WERI-Rb-1 (cell line): ENCODE measurements around the gene EMID1.
A peak's percentile ranks its signal among the peaks of the same experiment; 100 is the strongest.

Experiments
- DNase-seq: peaks from one replicate; pipeline ENCODE4 v3.0.0-alpha.2; 2020
- H3K27ac ChIP-seq: fragments of 250-450 bp; sonication (Bioruptor Pico); 2 replicates; pipeline ENCODE4 v1.5.1; 2020; ENCODE audit warnings: mild to moderate bottlenecking, moderate library complexity
- H3K27me3 ChIP-seq: fragments of 250-450 bp; sonication (Bioruptor Pico); 2 replicates; pipeline ENCODE4 v1.5.1; 2021; ENCODE audit warnings: mild to moderate bottlenecking, low read depth, moderate library complexity; ENCODE audit not compliant: insufficient read depth, severe bottlenecking
- H3K36me3 ChIP-seq: fragments of 250-450 bp; sonication (Bioruptor Pico); 2 replicates; pipeline ENCODE4 v1.5.1; 2020; ENCODE audit warnings: mild to moderate bottlenecking, moderate library complexity
- H3K4me3 ChIP-seq: 2 replicates; pipeline ENCODE4 v1.5.1; 2011; ENCODE audit warnings: low read depth, mild to moderate bottlenecking, control low read depth, low read length
- H3K9me3 ChIP-seq: fragments of 250-450 bp; sonication (Bioruptor Pico); 2 replicates; pipeline ENCODE4 v1.5.1; 2021; ENCODE audit warnings: mild to moderate bottlenecking, moderate library complexity; ENCODE audit not compliant: severe bottlenecking
- CTCF ChIP-seq: IDR thresholded peaks from 2 replicates; pipeline ENCODE4 v1.5.1; 2011; ENCODE audit warnings: low read depth, mild to moderate bottlenecking, control low read depth, inconsistent platforms, low read length

The EMID1 gene

GRCh38 chr22:29256606-29257325 lies 51.1 kb downstream of the EMID1 start:
- Histone ChIP-seq H3K36me3 (peaks cover 26% of the 10 kb centered on the region), H3K27ac (no peak overlapping the region), H3K4me3 (no peak overlapping the region), H3K9me3 (no peaks in the 10 kb centered on the region), H3K27me3 (no peaks in the 10 kb centered on the region)
- no peak for DNase-seq
- TF ChIP-seq CTCF: no peak

GRCh38 chr22:29257751-29258181 lies 52.1 kb downstream of the EMID1 start:
- no peaks in the 10 kb centered on the region for H3K27me3 ChIP-seq
- H3K9me3 ChIP-seq: no peaks in the 10 kb centered on the region
- TF ChIP-seq CTCF: no peak
- DNase-seq: no peak
- H3K4me3 ChIP-seq: no peak overlapping the region
- H3K36me3 ChIP-seq: peaks cover 28% of the 10 kb centered on the region
- no peak overlapping the region for H3K27ac ChIP-seq

GRCh38 chr22:29258407-29259252 lies 52.9 kb downstream of the EMID1 start:
- Histone ChIP-seq H3K4me3 (no peak overlapping the region), H3K27ac (no peak overlapping the region), H3K36me3 (peaks cover 30% of the 10 kb centered on the region), H3K27me3 (no peaks in the 10 kb centered on the region), H3K9me3 (no peaks in the 10 kb centered on the region)
- no peak for TF ChIP-seq CTCF
- DNase-seq: no peak

GRCh38 chr22:29259253-29259899 lies 53.7 kb downstream of the EMID1 start:
- Histone ChIP-seq H3K27me3 (no peaks in the 10 kb centered on the region), H3K4me3 (no peak overlapping the region), H3K27ac (no peak overlapping the region), H3K36me3 (peaks cover 37% of the 10 kb centered on the region), H3K9me3 (no peaks in the 10 kb centered on the region)
- TF ChIP-seq CTCF: peak; percentile 40; the same call in 1 of the 2 replicates
- no peak for DNase-seq

- Histone ChIP-seq H3K27ac (no peak overlapping the region), H3K9me3 (no peaks in the 10 kb centered on the region), H3K36me3 (peaks cover 45% of the 10 kb centered on the region), H3K27me3 (no peaks in the 10 kb centered on the region), H3K4me3 (no peak overlapping the region)
- no peak for TF ChIP-seq CTCF
- no peak for DNase-seq
Observed at GRCh38 chr22:29260031-29260560, 54.4 kb downstream of the EMID1 start.
